Left ventricle myocardium inferior (tissue), 1 donor: ENCODE results near the gene HID1. TPM values are rescaled to one million over a fixed set of nuclear protein-coding genes. Genes with fewer than 3 reads are reported as not detected.
"Not testable (repeated sequence)": the region's sequence is repeated elsewhere in the genome, so short reads cannot be mapped to it uniquely, and the experiment has no call there.

Experiments used
- DNase-seq: peaks from one replicate; pipeline ENCODE4 v3.0.0-alpha.2; 2020
- H3K27ac ChIP-seq: fragments of 200-600 bp; replicated peaks from 2 replicates; pipeline ENCODE4 v1.8.0; 2021
- H3K27me3 ChIP-seq: fragments of 200-600 bp; 2 replicates; pipeline ENCODE4 v1.8.0; 2021; ENCODE audit warnings: low read depth
- H3K36me3 ChIP-seq: fragments of 200-600 bp; 2 replicates; pipeline ENCODE4 v1.8.0; 2021
- H3K4me1 ChIP-seq: fragments of 200-600 bp; 2 replicates; pipeline ENCODE4 v1.8.0; 2021
- H3K4me3 ChIP-seq: fragments of 200-600 bp; 2 replicates; pipeline ENCODE4 v1.8.0; 2021; ENCODE audit warnings: mild to moderate bottlenecking, moderate library complexity
- H3K9me3 ChIP-seq: fragments of 200-600 bp; replicated peaks from 2 replicates; pipeline ENCODE4 v1.8.0; 2021
- intact Hi-C: fragments of 100-400 bp; cut with micrococcal nuclease; formaldehyde crosslinking; loops from one replicate; pipeline ENCODE4 v1.11.0; 2022
- total RNA-seq: library from RNA; stranded (reverse); fragmentation: NEBNext Ultra II Directional; extraction: Animal tissue kit (Norgen Biotek cat#: 25700); gene quantifications from one replicate; pipeline ENCODE4 v1.2.1, GENCODE V29; 2021
- TF ChIP-seq, protein P1 (sequence below): fragments of 200-600 bp; IDR thresholded peaks from 2 replicates; pipeline ENCODE4 v1.8.0; 2021; ENCODE audit warnings: antibody characterized with exemption, mild to moderate bottlenecking, borderline replicate concordance
- donor health status: DM: no; HTN: yes; CAD: no; lungs with severe emphysema.

HID1 gene
- total RNA-seq, 1 donor from 2014 or later: 7.2 TPM

DNA sequence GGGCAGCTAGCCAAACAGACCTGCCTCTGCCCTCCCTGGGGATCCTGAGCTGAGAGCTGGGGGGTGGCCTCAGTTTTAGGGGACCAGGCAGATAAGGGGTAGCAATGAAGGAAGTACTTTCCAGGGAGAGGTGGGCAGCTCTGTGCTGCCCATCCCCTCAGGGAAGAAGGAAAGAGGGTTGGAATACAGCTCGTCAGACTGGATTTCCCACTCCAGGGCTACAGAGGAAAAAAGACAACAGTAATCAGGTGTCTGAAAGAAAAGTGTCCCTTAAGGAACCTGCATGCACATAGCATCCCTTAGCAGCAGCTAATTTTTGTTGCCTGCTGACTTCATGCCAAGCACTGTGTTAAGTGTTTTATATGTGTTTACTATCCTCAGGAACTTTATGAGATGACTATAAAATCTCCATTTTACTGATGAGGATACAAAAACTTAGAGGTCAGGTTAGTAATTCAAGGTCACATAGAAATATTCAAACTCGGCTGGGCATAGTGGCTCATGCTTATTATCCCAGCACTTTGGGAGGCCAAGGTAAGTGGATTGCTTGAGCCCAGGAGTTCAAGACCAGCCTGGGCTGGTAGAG lies 36.7 kb upstream of the HID1 start:
- TF ChIP-seq, protein P1, sequence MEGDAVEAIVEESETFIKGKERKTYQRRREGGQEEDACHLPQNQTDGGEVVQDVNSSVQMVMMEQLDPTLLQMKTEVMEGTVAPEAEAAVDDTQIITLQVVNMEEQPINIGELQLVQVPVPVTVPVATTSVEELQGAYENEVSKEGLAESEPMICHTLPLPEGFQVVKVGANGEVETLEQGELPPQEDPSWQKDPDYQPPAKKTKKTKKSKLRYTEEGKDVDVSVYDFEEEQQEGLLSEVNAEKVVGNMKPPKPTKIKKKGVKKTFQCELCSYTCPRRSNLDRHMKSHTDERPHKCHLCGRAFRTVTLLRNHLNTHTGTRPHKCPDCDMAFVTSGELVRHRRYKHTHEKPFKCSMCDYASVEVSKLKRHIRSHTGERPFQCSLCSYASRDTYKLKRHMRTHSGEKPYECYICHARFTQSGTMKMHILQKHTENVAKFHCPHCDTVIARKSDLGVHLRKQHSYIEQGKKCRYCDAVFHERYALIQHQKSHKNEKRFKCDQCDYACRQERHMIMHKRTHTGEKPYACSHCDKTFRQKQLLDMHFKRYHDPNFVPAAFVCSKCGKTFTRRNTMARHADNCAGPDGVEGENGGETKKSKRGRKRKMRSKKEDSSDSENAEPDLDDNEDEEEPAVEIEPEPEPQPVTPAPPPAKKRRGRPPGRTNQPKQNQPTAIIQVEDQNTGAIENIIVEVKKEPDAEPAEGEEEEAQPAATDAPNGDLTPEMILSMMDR: no peak
- H3K4me3 ChIP-seq: no peak overlapping the region
- no peak for DNase-seq
- no peaks in the 10 kb centered on the region for H3K27me3 ChIP-seq
- peaks cover 34% of the 10 kb centered on the region for H3K4me1 ChIP-seq
- H3K36me3 ChIP-seq: peaks cover 21% of the 10 kb centered on the region
- intact Hi-C loops: no loop called here
- H3K27ac ChIP-seq: no peak overlapping the region
- no peaks in the 10 kb centered on the region for H3K9me3 ChIP-seq

DNA sequence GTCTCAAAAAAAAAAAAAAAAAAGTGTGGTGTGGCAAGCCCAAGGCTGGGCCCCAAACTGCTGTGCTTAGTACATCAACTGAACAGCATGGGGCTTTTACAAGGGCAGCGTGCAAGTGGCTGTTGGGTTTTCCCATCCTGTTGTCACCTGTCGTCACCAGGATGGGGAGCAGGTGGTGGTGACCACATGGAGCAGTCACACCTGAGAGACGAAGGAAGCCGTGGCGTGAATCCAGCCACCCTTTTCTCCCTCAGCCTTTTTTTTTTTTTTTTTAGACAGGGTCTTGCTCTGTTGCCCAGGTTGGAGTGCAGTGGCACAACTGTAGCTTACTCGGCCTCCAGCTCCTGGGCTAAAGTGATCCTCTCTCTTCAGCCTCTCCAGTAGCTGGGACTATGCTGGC lies 35.8 kb upstream of the HID1 start:
- Histone ChIP-seq H3K36me3 (peaks cover 30% of the 10 kb centered on the region), H3K4me1 (peaks cover 27% of the 10 kb centered on the region), H3K27me3 (no peaks in the 10 kb centered on the region), H3K4me3 (no peak overlapping the region), H3K27ac (no peak overlapping the region), H3K9me3 (no peaks in the 10 kb centered on the region)
- TF ChIP-seq, protein P1: no peak
- no peak for DNase-seq
- intact Hi-C loops: no loop called here

DNA sequence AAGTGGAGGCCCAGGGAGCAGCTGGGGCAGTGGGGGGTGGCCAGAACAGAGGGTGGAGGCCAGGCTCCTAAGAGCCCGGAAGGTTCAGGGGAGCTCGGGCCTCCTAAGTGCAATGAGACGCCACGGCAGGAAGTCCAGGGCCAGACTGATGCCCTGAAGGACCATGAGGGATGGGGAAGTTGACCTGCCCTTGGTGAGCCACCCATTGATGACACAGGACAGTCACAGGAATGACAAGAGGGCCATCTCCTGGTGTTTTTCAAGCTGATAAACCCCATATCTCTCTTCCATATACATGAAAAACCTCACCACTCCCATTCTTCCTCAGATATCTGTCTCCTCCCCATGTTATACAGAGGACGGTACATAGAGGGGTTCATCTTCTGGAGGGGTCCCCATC lies 34.1 kb upstream of the HID1 start:
- intact Hi-C loops: no loop called here
- no peaks in the 10 kb centered on the region for H3K27me3 ChIP-seq
- TF ChIP-seq, protein P1: no peak
- DNase-seq: no peak
- no peak overlapping the region for H3K4me3 ChIP-seq
- H3K36me3 ChIP-seq: peaks cover 47% of the 10 kb centered on the region
- no peak overlapping the region for H3K27ac ChIP-seq
- H3K9me3 ChIP-seq: no peaks in the 10 kb centered on the region
- peaks cover 11% of the 10 kb centered on the region for H3K4me1 ChIP-seq

DNA sequence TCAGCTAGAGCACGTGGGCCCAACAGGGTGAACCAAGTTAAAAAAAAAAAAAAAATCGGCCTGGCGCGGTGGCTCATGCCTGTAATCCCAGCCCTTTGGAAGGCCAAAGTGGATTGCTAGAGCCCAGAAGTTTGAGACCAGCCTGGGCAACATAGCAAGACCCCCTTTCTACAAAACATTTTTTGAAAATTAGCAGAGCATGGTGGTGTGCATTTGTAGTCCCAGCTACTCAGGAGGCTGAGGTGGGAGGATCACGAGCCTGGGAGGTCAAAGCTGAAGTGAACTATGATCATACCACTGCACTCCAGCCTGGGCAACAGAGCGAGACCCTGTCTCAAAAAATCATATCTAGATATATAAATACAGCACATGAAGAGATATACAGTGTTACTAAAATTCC lies 33.5 kb upstream of the HID1 start:
- intact Hi-C loops, H3K4me3 ChIP-seq, H3K9me3 ChIP-seq, H3K4me1 ChIP-seq, H3K27ac ChIP-seq, DNase-seq, H3K27me3 ChIP-seq: not testable (repeated sequence)
- H3K36me3 ChIP-seq: peaks cover 53% of the 10 kb centered on the region

DNA sequence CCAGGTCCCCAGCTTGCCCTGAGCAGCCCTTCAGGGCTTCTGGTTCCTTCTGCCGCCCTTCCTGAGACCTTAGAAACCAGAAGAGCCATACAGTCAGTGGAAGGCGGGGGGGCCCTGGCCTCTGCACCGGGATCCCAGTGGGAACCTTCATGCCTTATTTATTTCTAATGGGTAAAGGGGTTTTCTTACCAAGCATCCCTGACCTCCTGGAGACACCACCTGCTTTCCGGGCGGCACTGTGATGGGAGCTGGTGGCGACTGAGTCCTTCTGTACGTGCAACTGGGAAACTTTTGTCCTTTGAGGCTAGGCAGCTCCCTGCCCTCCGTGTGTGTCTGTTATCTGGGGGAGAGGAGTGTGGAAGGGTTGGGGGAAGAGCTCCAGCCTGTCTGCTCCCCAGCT lies 32.7 kb upstream of the HID1 start:
- Histone ChIP-seq H3K36me3 (peaks cover 59% of the 10 kb centered on the region), H3K27me3 (no peaks in the 10 kb centered on the region), H3K4me3 (no peak overlapping the region), H3K4me1 (no peaks in the 10 kb centered on the region), H3K9me3 (no peaks in the 10 kb centered on the region), H3K27ac (no peak overlapping the region)
- intact Hi-C loops: no loop called here
- no peak for DNase-seq
- TF ChIP-seq, protein P1: no peak

DNA sequence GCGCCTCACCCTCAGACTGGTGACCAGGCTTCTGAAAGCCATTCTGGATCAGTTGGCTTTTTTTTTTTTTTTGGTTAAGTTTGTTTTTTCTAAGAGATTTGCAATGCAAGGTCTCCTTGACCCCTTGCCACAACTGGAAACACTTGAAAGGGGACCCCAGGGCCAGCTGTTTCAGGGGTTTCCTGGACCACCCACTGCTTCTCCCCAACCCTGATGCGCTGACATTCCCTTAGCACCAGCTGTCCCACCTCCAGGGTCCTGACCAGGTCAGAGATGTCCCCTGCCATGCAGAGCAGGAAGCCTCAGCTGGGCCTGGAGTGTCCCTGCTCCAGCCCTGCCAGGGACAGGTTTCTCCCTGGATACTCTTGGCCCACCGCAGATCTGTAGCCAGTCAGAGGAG lies 31.8 kb upstream of the HID1 start:
- Histone ChIP-seq H3K9me3 (no peaks in the 10 kb centered on the region), H3K4me1 (peaks cover 7% of the 10 kb centered on the region), H3K4me3 (no peak overlapping the region), H3K27me3 (no peaks in the 10 kb centered on the region), H3K27ac (no peak overlapping the region), H3K36me3 (peaks cover 68% of the 10 kb centered on the region)
- intact Hi-C loops: no loop called here
- DNase-seq: no peak
- TF ChIP-seq, protein P1: no peak
